Measurements from ENCODE around the gene RPA1. TPM values are rescaled to one million over a fixed set of nuclear protein-coding genes. Genes with fewer than 3 reads are reported as not detected.

The RPA1 gene
- total and polyA plus RNA-seq, 2 experiments from 2014 or later = 15.2 to 33.6 TPM

DNA sequence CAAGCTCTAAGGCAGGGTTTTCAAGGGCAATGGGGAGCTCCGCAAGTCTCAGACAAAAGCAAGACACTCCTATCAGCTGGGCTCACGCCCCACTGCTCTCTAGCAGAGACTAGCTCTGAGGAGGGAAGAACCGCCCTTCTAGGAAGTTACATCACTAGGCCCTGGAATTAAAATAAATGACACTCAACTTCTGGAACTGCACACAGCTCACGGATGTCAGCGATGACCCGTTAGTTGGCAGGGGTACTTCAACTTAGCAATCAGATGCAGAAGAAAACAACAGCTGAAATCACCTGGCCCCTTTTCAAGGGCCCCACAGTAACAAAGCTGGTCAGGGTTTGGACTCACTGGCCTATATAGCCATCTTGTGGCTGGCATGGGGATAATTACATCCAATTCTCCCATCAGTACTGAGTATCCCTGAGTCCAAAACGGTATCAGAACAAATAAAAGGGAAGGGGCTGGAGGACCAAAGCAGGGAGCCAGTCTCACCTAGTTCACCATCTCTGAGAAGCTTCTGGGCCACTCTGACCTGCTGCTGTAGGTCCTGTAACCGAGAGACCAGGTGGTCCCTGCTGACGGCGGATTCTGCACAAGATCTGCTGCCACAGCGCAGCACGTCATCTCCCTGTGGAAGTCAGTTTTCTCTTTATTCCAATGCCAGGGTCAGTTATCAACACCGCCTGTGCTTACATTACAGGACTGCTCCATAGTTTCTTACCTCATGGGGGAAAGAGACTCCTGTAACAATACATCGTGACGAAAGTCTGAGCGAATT lies 45.8 kb upstream of the RPA1 start:
- Histone ChIP-seq H3K4me1 (ENCODE audit: insufficient read depth) (peaks cover 36% of the 10 kb centered on the region), H4K20me1 (ENCODE audit: insufficient read depth, poor library complexity, severe bottlenecking) (no peaks in the 10 kb centered on the region), H2AFZ (no peak overlapping the region), H3K27ac (peak overlapping the region; percentile 93), H3K4me2 (peak overlapping the region; percentile 40), H3K9me3 (ENCODE audit: low read depth) (no peaks in the 10 kb centered on the region), H3K9me2 (replicated peaks; ENCODE audit: insufficient read depth) (no peaks in the 10 kb centered on the region), H3K79me2 (no peaks in the 10 kb centered on the region), H3K27me3 (no peaks in the 10 kb centered on the region), H3K36me3 (replicated peaks; ENCODE audit: insufficient read depth, low read depth) (no peaks in the 10 kb centered on the region), H3K4me3 (no peak overlapping the region)
- 74% methylated on average over 16 of the region's 16 CpGs for WGBS (ENCODE audit: low lambda C conversion rate, missing lambda C conversion rate)
- DNase-seq (ENCODE audit: low spot score) = peak; percentile 77
- TF ChIP-seq EZH2phosphoT487 (IDR thresholded peaks at IDR 0.05; ENCODE audit: low read depth, severe bottlenecking, unreplicated experiment) (no peak), EZH2 (IDR thresholded peaks at IDR 0.05; ENCODE audit: borderline replicate concordance) (no peak)
- TF ChIP-seq, protein P1, sequence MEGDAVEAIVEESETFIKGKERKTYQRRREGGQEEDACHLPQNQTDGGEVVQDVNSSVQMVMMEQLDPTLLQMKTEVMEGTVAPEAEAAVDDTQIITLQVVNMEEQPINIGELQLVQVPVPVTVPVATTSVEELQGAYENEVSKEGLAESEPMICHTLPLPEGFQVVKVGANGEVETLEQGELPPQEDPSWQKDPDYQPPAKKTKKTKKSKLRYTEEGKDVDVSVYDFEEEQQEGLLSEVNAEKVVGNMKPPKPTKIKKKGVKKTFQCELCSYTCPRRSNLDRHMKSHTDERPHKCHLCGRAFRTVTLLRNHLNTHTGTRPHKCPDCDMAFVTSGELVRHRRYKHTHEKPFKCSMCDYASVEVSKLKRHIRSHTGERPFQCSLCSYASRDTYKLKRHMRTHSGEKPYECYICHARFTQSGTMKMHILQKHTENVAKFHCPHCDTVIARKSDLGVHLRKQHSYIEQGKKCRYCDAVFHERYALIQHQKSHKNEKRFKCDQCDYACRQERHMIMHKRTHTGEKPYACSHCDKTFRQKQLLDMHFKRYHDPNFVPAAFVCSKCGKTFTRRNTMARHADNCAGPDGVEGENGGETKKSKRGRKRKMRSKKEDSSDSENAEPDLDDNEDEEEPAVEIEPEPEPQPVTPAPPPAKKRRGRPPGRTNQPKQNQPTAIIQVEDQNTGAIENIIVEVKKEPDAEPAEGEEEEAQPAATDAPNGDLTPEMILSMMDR (IDR thresholded peaks at IDR 0.05; ENCODE audit: poor library complexity) = peak; percentile 77

DNA sequence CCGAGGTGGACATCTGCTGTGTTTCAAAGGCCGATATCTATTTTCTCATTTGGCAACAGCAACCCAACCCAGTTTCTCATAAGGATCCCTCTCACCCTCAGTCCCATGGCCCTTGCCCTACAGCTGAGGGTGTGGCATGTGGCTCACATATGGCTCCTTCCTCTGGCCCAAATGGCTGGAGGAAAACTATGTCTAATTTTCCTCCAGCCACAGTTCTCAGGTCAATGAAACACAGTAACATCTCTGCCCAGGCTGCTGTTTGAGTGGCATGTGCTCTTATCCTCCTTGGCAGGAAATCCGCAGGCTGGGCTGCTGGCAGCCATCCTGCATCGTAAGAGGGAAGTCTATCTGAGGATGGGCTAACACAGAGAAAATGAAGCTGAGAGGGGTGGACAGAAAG lies 43.9 kb upstream of the RPA1 start:
- no peaks in the 10 kb centered on the region for H3K36me3 ChIP-seq (replicated peaks; ENCODE audit: insufficient read depth, low read depth)
- no peak overlapping the region for H2AFZ ChIP-seq
- H3K27me3 ChIP-seq = no peaks in the 10 kb centered on the region
- no peaks in the 10 kb centered on the region for H4K20me1 ChIP-seq (ENCODE audit: insufficient read depth, poor library complexity, severe bottlenecking)
- H3K4me3 ChIP-seq = no peak overlapping the region
- no peaks in the 10 kb centered on the region for H3K79me2 ChIP-seq
- 94% methylated on average over 4 of the region's 4 CpGs for WGBS (ENCODE audit: low lambda C conversion rate, missing lambda C conversion rate)
- peaks cover 26% of the 10 kb centered on the region for H3K4me1 ChIP-seq (ENCODE audit: insufficient read depth)
- no peaks in the 10 kb centered on the region for H3K9me2 ChIP-seq (replicated peaks; ENCODE audit: insufficient read depth)
- H3K27ac ChIP-seq = peak overlapping the region; percentile 89
- DNase-seq (ENCODE audit: low spot score) = no peak
- H3K9me3 ChIP-seq (ENCODE audit: low read depth) = no peaks in the 10 kb centered on the region
- no peak overlapping the region for H3K4me2 ChIP-seq
- TF ChIP-seq EZH2phosphoT487 (IDR thresholded peaks at IDR 0.05; ENCODE audit: low read depth, severe bottlenecking, unreplicated experiment) = no peak
- TF ChIP-seq EZH2 (IDR thresholded peaks at IDR 0.05; ENCODE audit: borderline replicate concordance) = no peak
- TF ChIP-seq, protein P1 (IDR thresholded peaks at IDR 0.05; ENCODE audit: poor library complexity) = no peak

DNA sequence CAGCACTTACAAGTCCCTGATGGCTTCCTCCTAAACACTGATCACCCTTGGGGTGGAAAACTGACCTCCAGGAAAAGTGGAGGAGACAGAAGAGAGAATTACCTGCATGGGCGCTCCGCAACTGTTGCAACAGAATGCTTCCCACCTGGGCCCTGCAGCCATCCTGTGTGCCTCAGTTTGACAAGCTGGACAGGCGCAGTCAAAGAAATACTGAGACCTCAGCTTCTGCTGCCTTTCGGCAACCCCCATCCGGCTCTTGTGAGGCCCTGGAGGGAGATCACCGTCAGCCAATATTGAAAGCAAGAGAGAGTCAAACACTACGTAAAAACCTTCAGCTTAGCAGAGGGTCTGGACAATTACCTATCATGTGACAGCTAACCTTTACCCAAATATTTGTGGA lies 43.1 kb upstream of the RPA1 start:
- no peak overlapping the region for H3K4me3 ChIP-seq
- peak overlapping the region; percentile 41 for H3K4me2 ChIP-seq
- no peak for TF ChIP-seq EZH2 (IDR thresholded peaks at IDR 0.05; ENCODE audit: borderline replicate concordance)
- TF ChIP-seq EZH2phosphoT487 (IDR thresholded peaks at IDR 0.05; ENCODE audit: low read depth, severe bottlenecking, unreplicated experiment) = no peak
- TF ChIP-seq, protein P1 (IDR thresholded peaks at IDR 0.05; ENCODE audit: poor library complexity) = no peak
- no peaks in the 10 kb centered on the region for H3K9me3 ChIP-seq (ENCODE audit: low read depth)
- H3K4me1 ChIP-seq (ENCODE audit: insufficient read depth) = peaks cover 26% of the 10 kb centered on the region
- H3K27me3 ChIP-seq = no peaks in the 10 kb centered on the region
- no peaks in the 10 kb centered on the region for H3K36me3 ChIP-seq (replicated peaks; ENCODE audit: insufficient read depth, low read depth)
- no peaks in the 10 kb centered on the region for H3K9me2 ChIP-seq (replicated peaks; ENCODE audit: insufficient read depth)
- H3K27ac ChIP-seq = peak overlapping the region; percentile 89
- WGBS (ENCODE audit: low lambda C conversion rate, missing lambda C conversion rate) = 79% methylated on average over 7 of the region's 7 CpGs
- H2AFZ ChIP-seq = no peak overlapping the region
- H3K79me2 ChIP-seq = no peaks in the 10 kb centered on the region
- H4K20me1 ChIP-seq (ENCODE audit: insufficient read depth, poor library complexity, severe bottlenecking) = no peaks in the 10 kb centered on the region
- DNase-seq (ENCODE audit: low spot score) = no peak
